HG02840 (cell line): ENCODE measurements around the gene SPTBN1.

Experiments used
- ATAC-seq: cut with Tn5 transposase; IDR thresholded peaks from one replicate; pipeline ENCODE4 v1.9.1; 2021; ENCODE audit warnings: mild to moderate bottlenecking, moderate library complexity, moderate number of reproducible peaks; ENCODE audit not compliant: unreplicated experiment, low FRiP score

SPTBN1 gene

GRCh38 chr2:54455563-54456361 lies at the start of gene SPTBN1:
SPTBN1 (plus strand) TSS chr2:54456327; CDS start chr2:54526419, 70,092 bp downstream.
- no peak for ATAC-seq

- ATAC-seq, result no peak
Observed at GRCh38 chr2:54407693-54408092, 48.4 kb upstream of the SPTBN1 start.

GRCh38 chr2:54408288-54408687 lies 47.8 kb upstream of the SPTBN1 start:
- ATAC-seq, result no peak

GRCh38 chr2:54409752-54410151 lies 46.4 kb upstream of the SPTBN1 start:
- ATAC-seq, result no peak

GRCh38 chr2:54411801-54412354 lies 44.2 kb upstream of the SPTBN1 start:
- ATAC-seq, result no peak

DNA sequence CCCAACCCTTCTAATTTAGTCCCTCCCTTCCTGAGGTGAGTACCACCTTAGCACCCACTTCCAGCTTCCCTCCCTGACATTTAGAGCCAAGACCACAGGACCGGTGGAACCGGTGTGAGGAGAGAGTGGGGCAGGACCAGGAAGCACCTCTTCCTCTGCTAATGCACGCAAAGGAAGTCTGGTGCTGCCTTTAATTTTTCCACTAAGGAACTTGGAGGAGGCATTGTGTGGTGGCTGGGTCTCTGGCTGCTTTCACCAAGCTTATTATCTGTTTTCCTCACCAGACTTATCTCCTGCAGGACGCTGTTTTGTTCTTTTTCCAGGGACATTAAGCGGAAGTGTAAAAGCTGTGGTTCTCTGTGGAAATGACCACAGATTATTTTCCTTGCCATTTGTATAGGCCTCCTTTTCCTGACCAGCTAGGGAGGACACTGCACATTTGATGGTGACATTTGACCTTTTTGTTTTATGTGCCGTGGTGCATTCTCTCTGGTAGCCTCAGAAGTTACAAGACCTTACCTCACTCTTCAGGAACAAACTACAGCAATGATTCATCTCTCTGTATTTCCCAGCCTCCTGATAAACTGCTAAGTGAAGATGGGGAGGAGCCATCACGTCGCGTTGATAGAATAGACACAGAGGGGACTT lies 39.8 kb upstream of the SPTBN1 start:
- no peak for ATAC-seq

- no peak for ATAC-seq
Observed at GRCh38 chr2:54416938-54417337, 39.2 kb upstream of the SPTBN1 start.

GRCh38 chr2:54417577-54417976 lies 38.5 kb upstream of the SPTBN1 start:
- ATAC-seq, result no peak

DNA sequence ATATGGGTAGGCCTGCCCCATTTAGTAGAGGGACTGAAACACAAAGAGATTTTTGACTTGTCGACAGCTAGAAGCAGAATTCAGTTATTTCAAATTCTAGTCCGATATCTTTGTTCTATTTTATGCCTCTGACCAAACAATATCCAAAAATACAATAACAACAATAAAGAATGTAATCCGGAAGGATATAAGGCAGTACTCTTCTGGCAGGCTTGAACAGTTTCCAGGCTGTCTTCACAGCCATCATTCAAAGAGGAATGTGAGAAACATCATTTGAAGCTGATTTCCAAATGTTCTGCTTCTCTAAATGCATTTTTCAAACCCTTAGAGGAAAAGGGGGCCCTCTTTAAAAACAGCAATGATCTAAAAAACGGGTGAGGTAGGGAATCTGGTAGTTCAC lies 36.7 kb upstream of the SPTBN1 start:
- ATAC-seq, result no peak

GRCh38 chr2:54419855-54420523 lies 36.1 kb upstream of the SPTBN1 start:
- no peak for ATAC-seq

DNA sequence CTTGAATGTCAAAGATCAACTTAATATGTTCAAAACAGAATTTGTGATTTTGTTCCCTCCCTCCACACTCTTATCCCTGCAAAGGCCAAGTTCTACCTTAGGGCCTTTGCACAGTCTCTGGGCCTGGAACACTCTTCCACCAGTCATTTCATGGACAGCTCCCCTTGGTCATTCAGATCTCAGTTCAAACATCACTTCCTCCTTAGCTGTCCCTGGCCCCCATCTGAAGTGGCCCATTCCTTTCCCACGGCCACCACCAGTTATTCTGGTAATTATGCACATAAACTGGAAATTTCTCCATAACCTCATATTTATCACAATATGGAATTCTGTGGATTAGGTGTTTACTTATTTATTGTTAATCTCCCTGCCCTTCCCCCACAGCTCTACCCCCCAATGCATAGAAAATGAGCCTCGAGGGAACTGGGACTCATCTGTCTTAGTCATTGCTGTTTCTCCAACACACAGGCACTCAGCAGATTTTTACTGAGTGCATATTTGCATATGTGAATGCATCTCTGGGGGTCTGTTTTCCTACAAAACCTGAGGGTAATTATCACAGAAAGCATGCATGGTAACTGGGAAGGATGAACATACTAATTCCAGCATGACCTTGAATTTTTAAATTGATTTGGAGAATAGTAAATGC lies 35.5 kb upstream of the SPTBN1 start:
- ATAC-seq, result no peak

DNA sequence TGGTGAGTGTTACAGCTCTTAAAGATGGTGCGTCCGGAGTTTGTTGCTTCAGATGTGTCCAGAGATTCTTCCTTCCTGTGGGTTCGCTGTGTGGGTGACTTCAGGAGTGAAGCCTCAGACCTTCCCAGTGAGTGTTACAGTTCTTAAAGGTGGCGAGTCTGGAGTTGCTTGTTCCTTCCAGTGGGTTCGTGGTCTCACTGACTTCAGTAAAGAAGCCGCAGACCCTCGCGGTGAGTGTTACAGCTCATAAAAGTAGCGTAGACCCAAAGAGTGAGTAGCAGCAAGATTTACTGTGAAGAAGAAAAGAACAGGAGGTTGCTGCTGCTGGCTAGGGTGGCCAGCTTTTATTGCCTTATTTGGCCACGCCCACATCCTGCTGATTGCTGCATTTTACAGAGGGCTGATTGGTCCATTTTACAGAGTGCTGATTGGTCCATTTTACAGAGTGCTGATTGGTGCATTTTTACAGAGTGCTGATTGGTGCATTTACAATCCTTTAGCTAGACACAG lies 34.0 kb upstream of the SPTBN1 start:
- no peak for ATAC-seq

DNA sequence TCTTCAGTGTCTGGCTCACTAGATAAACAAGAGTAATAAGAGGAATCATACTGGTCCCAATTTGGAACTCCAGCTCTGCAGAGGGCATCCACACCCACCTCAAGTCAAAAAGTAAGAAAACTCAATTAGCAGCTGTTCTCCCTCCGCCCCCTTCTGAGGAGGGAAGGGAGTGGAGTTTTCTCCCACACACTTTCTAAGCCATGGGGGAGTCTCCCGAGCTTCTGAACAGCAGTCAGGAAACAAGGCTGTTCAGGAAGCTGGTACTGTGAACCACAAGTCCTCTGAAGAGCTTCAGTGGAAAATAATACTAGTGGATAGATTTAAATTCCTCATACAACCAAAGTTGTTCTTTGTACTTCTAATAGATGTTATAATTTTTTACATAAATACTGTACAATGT lies 32.9 kb upstream of the SPTBN1 start:
- no peak for ATAC-seq

DNA sequence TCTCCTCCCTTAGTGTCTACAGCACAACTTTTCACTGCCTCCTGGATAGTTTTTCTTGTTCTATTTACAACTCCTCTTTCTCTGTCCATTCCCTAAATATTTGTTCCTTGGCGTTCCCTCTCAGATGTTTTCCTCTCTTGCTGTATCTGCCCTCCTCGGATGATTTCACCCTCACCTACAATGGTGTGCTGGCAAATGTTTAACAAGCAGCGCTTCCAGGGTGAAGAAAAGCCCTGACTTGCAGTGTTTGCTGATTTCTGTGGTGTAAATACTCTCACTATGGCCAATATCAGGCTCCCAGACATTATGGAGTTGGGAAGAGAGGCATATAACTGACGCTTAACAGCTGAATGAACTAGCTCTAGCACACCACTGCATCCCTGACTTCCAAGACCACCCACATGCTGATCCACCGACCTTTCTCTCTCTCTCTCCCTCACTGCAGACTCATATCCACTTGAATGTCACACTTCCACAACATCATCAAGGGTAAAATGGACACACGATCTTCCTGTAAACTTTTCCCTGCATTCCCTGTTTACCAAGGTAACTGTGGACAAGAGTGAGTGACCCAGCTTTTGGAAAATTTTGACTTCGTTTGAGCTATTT lies 31.5 kb upstream of the SPTBN1 start:
- ATAC-seq, result no peak

DNA sequence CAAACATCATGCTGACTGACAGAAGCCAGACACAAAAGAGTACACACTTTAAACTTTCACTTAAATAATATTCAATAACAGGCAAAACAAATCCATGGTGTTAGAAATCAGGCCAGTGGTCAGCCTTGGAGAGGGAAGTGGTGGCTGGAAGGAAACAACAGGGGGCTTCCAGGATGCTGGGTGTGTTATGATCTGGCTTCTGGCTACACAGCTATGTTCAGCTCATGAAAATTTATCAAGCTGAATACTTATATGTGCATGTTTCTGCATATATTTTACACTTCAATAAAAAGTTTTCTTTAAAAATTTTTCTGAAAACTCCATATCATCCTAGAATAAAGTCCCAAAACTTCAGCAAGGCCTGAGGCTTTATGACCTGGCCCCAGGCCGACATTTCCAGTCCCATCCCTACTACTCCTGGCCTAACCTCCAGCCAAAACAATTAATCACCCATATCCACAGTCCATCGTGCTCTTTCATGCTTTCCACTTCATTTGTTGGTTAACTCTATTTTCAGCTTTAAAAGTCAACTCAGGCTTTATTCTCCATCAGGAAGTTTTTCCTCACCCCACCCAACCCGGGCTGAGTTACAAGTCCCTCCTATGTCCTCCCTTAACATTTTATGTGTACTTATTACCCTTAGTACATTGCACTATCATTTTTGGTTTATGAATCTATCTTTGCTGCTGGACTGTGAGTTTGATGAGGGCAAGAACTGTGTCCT lies 27.9 kb upstream of the SPTBN1 start:
- ATAC-seq, result no peak

DNA sequence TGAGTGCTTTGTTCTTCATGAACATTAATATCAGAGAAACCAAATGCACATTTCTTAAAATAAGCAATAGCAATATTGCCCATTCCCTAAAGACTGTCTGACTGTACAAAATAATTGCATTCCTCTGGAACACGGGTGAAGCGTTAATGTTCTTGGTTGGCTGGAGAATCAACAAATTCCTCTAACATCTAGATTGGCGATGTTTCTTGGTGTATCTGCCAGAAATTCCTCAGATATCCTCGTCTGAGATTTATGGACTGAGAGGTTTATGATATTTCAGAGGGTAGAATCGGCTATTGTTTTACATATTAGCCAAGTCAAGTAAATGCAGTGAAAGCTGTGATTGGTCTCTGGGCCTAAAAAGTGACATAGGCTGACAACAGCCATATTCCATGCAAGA lies 27.1 kb upstream of the SPTBN1 start:
- ATAC-seq, result no peak

GRCh38 chr2:54429811-54430551 lies 26.1 kb upstream of the SPTBN1 start:
- no peak for ATAC-seq

- ATAC-seq, result no peak
Observed at GRCh38 chr2:54430649-54431048, 25.5 kb upstream of the SPTBN1 start.
